Activated T-cell treated with anti-CD3 and anti-CD28 coated beads for 1 hour (primary cell): Measurements from ENCODE around the gene CST5.
"Not testable (repeated sequence)": the region's sequence is repeated elsewhere in the genome, so short reads cannot be mapped to it uniquely, and the experiment has no call there.

Experiments
- DNase-seq: peaks from one replicate; pipeline ENCODE4 v3.0.0-alpha.2; 2020; ENCODE audit warnings: low read depth

The CST5 gene

GRCh38 chr20:23889775-23890187 lies 10.2 kb upstream of the CST5 start:
- DNase-seq = peak; percentile 36

GRCh38 chr20:23887856-23888255 lies 8.3 kb upstream of the CST5 start:
- no peak for DNase-seq

- DNase-seq = no peak
Measured at GRCh38 chr20:23884771-23885162, 5.2 kb upstream of the CST5 start.

GRCh38 chr20:23884136-23884770 lies 4.7 kb upstream of the CST5 start:
- DNase-seq = no peak

- DNase-seq = no peak
Measured at GRCh38 chr20:23881371-23881770, 1.8 kb upstream of the CST5 start.

- DNase-seq = no peak
Measured at GRCh38 chr20:23880417-23880816, 869 bp upstream of the CST5 start.

- no peak for DNase-seq
Measured at GRCh38 chr20:23879811-23880374, 345 bp upstream of the CST5 start.

GRCh38 chr20:23878787-23879186 lies 761 bp downstream of the CST5 start:
- DNase-seq = no peak

GRCh38 chr20:23878016-23878542 lies 1.5 kb downstream of the CST5 start:
- not testable (repeated sequence) for DNase-seq

GRCh38 chr20:23877524-23877923 lies 2.0 kb downstream of the CST5 start:
- no peak for DNase-seq

GRCh38 chr20:23875606-23876237 lies 3.8 kb downstream of the CST5 start:
- no peak for DNase-seq

- no peak for DNase-seq
Measured at GRCh38 chr20:23874747-23875146, 4.8 kb downstream of the CST5 start.

GRCh38 chr20:23873370-23874015 lies 6.1 kb downstream of the CST5 start:
- no peak for DNase-seq

GRCh38 chr20:23872065-23872464 lies 7.5 kb downstream of the CST5 start:
- no peak for DNase-seq

GRCh38 chr20:23870461-23870860 lies 9.1 kb downstream of the CST5 start:
- DNase-seq = no peak

GRCh38 chr20:23869520-23869919 lies 10.0 kb downstream of the CST5 start:
- DNase-seq = no peak

GRCh38 chr20:23868321-23868720 lies 11.2 kb downstream of the CST5 start:
- DNase-seq = no peak

- no peak for DNase-seq
Measured at GRCh38 chr20:23867152-23867776, 12.3 kb downstream of the CST5 start.

GRCh38 chr20:23860771-23861170 lies 18.8 kb downstream of the CST5 start:
- not testable (repeated sequence) for DNase-seq

GRCh38 chr20:23857962-23858595 lies 21.5 kb downstream of the CST5 start:
- no peak for DNase-seq

- DNase-seq = no peak
Measured at GRCh38 chr20:23856736-23857135, 22.8 kb downstream of the CST5 start.

GRCh38 chr20:23856226-23856625 lies 23.3 kb downstream of the CST5 start:
- DNase-seq = no peak
